Right lobe of liver (tissue), 6 donors: Measurements from ENCODE around the gene OLA1. TPM values are rescaled to one million over a fixed set of nuclear protein-coding genes. Genes with fewer than 3 reads are reported as not detected.

ENCODE experiments used
- ATAC-seq, 4 donors: fragments of 200-7000 bp; cut with Tn5 transposase; one replicate each; pipeline ENCODE4 v1.9.1; 2020; ENCODE audit warnings: mild to moderate bottlenecking in 4 of 4, moderate library complexity in 4 of 4
- DNase-seq, 3 donors: peaks; one replicate each; pipeline ENCODE4 v3.0.0-alpha.2; 2020
- H3K27ac ChIP-seq, 3 donors: fragments of 200-600 bp; one replicate each; pipeline ENCODE4 v1.8.0; 2022
- H3K27me3 ChIP-seq, 2 donors: fragments of 200-600 bp; one replicate each; pipeline ENCODE4 v1.8.0; 2022
- H3K36me3 ChIP-seq, 4 donors: fragments of 200-600 bp; sonication (generic) in 1 of 4; one replicate each; pipeline versions ENCODE4 v1.5.1 to v1.8.0; 2017 to 2022; ENCODE audit warnings: control low read depth in 1 of 4
- H3K4me1 ChIP-seq, 4 donors: fragments of 200-600 bp; sonication (generic) in 1 of 4; one replicate each; pipeline versions ENCODE4 v1.5.1 to v1.8.0; 2017 to 2022; ENCODE audit warnings: control low read depth in 1 of 4
- H3K4me3 ChIP-seq, 3 donors: fragments of 200-600 bp; one replicate each; pipeline ENCODE4 v1.8.0; 2022
- H3K9me3 ChIP-seq, 4 donors: fragments of 200-600 bp; sonication (generic) in 1 of 4; one replicate each; pipeline versions ENCODE4 v1.5.1 to v1.8.0; 2017 to 2022; ENCODE audit warnings: control low read depth in 1 of 4
- CTCF ChIP-seq, 4 donors: fragments of 200-600 bp in 3 of 4; fragments of 450-650 bp in 1 of 4; IDR thresholded peaks; one replicate each; pipeline versions ENCODE4 v1.5.1 to v1.8.0; 2016 to 2022; ENCODE audit warnings: antibody characterized with exemption in 4 of 4, mild to moderate bottlenecking in 2 of 4
- POLR2A ChIP-seq: fragments of 450-650 bp; IDR thresholded peaks from one replicate; pipeline ENCODE4 v1.6.1; 2017; ENCODE audit warnings: antibody characterized with exemption, mild to moderate bottlenecking
- WGBS: methylation state at CpG from one replicate; pipeline ENCODE4 v1.1.6; 2018; ENCODE audit warnings: low coverage, low lambda C conversion rate; ENCODE audit not compliant: insufficient coverage; ENCODE audit errors: missing lambda C conversion rate; 5-methylcytosine and 5-hydroxymethylcytosine counted together
- intact Hi-C, 2 donors: fragments of 100-400 bp; cut with DNase I; formaldehyde crosslinking; loops; one replicate each; pipeline versions ENCODE4 v1.11.2 to v1.14.1; 2022
- total RNA-seq, 6 experiments: library from RNA; depleted of rRNA in 2 of 6; stranded (reverse); fragments of >200 nt in 2 of 6; fragmentation: NEBNext Ultra II Directional in 3 of 6; extraction: Animal tissue kit (Norgen Biotek cat#: 25700) in 3 of 6; gene quantifications; one replicate each; pipeline versions ENCODE4 v1.1.0 to v1.2.4, GENCODE V29; 2016 to 2023
- donor health status: DM: no; HTN: yes; CAD: no.
- donor health status: DM: no; HTN: no; CAD: no.
- donor health status: DM: no; HTN: no; CAD: no.
- donor health status: DM: no; HTN: yes; CAD: no.
- donor health status: DM: no; HTN: yes; CAD: no.

The OLA1 gene
- total RNA-seq, 6 experiments from 2014 or later = 22.2 to 60.8 (median 38.6) TPM

GRCh38 chr2:174142290-174142689 lies 106.0 kb downstream of the OLA1 start:
- H3K9me3 ChIP-seq = no peaks in the 10 kb centered on the region
- no peak for ATAC-seq
- no peaks in the 10 kb centered on the region for H3K36me3 ChIP-seq
- 83% methylated on average over 2 of the region's 2 CpGs for WGBS
- H3K4me1 ChIP-seq = no peaks in the 10 kb centered on the region
- no peak for DNase-seq
- H3K27me3 ChIP-seq = no peaks in the 10 kb centered on the region
- H3K4me3 ChIP-seq = no peak overlapping the region
- H3K27ac ChIP-seq = no peak overlapping the region
- no peak for TF ChIP-seq POLR2A
- no peak for TF ChIP-seq CTCF (IDR thresholded peaks at IDR 0.05)
- intact Hi-C loops = no loop called here

- Histone ChIP-seq H3K4me3 (no peak overlapping the region), H3K4me1 (no peaks in the 10 kb centered on the region), H3K27ac (no peak overlapping the region), H3K9me3 (no peaks in the 10 kb centered on the region), H3K27me3 (no peaks in the 10 kb centered on the region), H3K36me3 (no peaks in the 10 kb centered on the region)
- TF ChIP-seq CTCF (IDR thresholded peaks at IDR 0.05) (peak in 3 of 4 donors; percentile 26 to 39 (median 37)), POLR2A (no peak)
- no peak for DNase-seq
- intact Hi-C loops = no loop called here
- 47% methylated on average over 4 of the region's 4 CpGs for WGBS
- peak in 2 of 4 donors; percentile 58 to 61 for ATAC-seq
Measured at GRCh38 chr2:174138161-174138560, 110.2 kb downstream of the OLA1 start.

- Histone ChIP-seq H3K36me3 (no peaks in the 10 kb centered on the region), H3K9me3 (no peaks in the 10 kb centered on the region), H3K4me1 (no peaks in the 10 kb centered on the region), H3K4me3 (no peak overlapping the region), H3K27me3 (no peaks in the 10 kb centered on the region), H3K27ac (no peak overlapping the region)
- DNase-seq (no peak), ATAC-seq (no peak)
- intact Hi-C loops = no loop called here
- 95% methylated on average over 3 of the region's 3 CpGs for WGBS
- TF ChIP-seq CTCF (IDR thresholded peaks at IDR 0.05) (no peak), POLR2A (no peak)
Measured at GRCh38 chr2:174135981-174136380, 112.4 kb downstream of the OLA1 start.

- Histone ChIP-seq H3K4me1 (no peaks in the 10 kb centered on the region), H3K27ac (no peak overlapping the region), H3K4me3 (no peak overlapping the region), H3K27me3 (no peaks in the 10 kb centered on the region), H3K36me3 (no peaks in the 10 kb centered on the region), H3K9me3 (no peaks in the 10 kb centered on the region)
- DNase-seq = no peak
- 96% methylated on average over 4 of the region's 4 CpGs for WGBS
- no peak for TF ChIP-seq POLR2A
- no peak for TF ChIP-seq CTCF (IDR thresholded peaks at IDR 0.05)
- intact Hi-C loops = no loop called here
- ATAC-seq = no peak
Measured at GRCh38 chr2:174125090-174125489, 123.2 kb downstream of the OLA1 start.

- intact Hi-C loops = no loop called here
- Histone ChIP-seq H3K4me1 (no peaks in the 10 kb centered on the region), H3K4me3 (no peak overlapping the region), H3K27ac (no peak overlapping the region), H3K36me3 (no peaks in the 10 kb centered on the region), H3K9me3 (no peaks in the 10 kb centered on the region), H3K27me3 (no peaks in the 10 kb centered on the region)
- DNase-seq (no peak), ATAC-seq (no peak)
- WGBS = 83% methylated on average over 5 of the region's 5 CpGs
- TF ChIP-seq POLR2A (no peak), CTCF (IDR thresholded peaks at IDR 0.05) (no peak)
Measured at GRCh38 chr2:174124181-174124580, 124.2 kb downstream of the OLA1 start.
